H9 (cell line): ENCODE data around the gene FOXB1. TPM values are rescaled to one million over a fixed set of nuclear protein-coding genes. Genes with fewer than 3 reads are reported as not detected.

Source experiments
- DNase-seq: peaks from one replicate; pipeline ENCODE4 v3.0.0-alpha.2; 2017
- H2AFZ ChIP-seq: one replicate; pipeline ENCODE4 v1.6.1; 2013; ENCODE audit warnings: mild to moderate bottlenecking, low read length, control low read depth, moderate library complexity
- H2AK5ac ChIP-seq: 2 replicates; pipeline ENCODE4 v1.6.1; 2013; ENCODE audit warnings: low read length, control low read depth, mixed read lengths; ENCODE audit not compliant: insufficient read length
- H2BK120ac ChIP-seq: one replicate; pipeline ENCODE4 v1.6.1; 2013; ENCODE audit warnings: low read depth, mild to moderate bottlenecking, low read length, control low read depth, inconsistent platforms; ENCODE audit not compliant: poor library complexity, severe bottlenecking
- H2BK12ac ChIP-seq: 2 replicates; pipeline ENCODE4 v1.6.1; 2013; ENCODE audit warnings: low read length, control low read depth, mixed read lengths, low read depth; ENCODE audit not compliant: insufficient read length
- H2BK15ac ChIP-seq: 2 replicates; pipeline ENCODE4 v1.6.1; 2013; ENCODE audit warnings: low read depth, low read length, control low read depth
- H2BK20ac ChIP-seq: one replicate; pipeline ENCODE4 v1.6.1; 2013; ENCODE audit warnings: low read depth, mild to moderate bottlenecking, low read length, control low read depth, inconsistent platforms; ENCODE audit not compliant: poor library complexity, severe bottlenecking
- H2BK5ac ChIP-seq: 2 replicates; pipeline ENCODE4 v1.6.1; 2013; ENCODE audit warnings: low read length, control low read depth, mixed read lengths; ENCODE audit not compliant: insufficient read length
- H3K14ac ChIP-seq: 2 replicates; pipeline ENCODE4 v1.6.1; 2013; ENCODE audit warnings: low read length, control low read depth; ENCODE audit not compliant: insufficient read depth
- H3K18ac ChIP-seq: 2 replicates; pipeline ENCODE4 v1.6.1; 2013; ENCODE audit warnings: low read depth, mild to moderate bottlenecking, mixed read lengths, low read length, control low read depth; ENCODE audit not compliant: insufficient read length
- H3K23ac ChIP-seq: 2 replicates; pipeline ENCODE4 v1.6.1; 2013; ENCODE audit warnings: low read length, control low read depth, mixed read lengths, low read depth; ENCODE audit not compliant: insufficient read length
- H3K23me2 ChIP-seq: 2 replicates; pipeline ENCODE4 v1.6.1; 2013; ENCODE audit warnings: low read depth, mild to moderate bottlenecking, mixed read lengths, low read length, control low read depth; ENCODE audit not compliant: insufficient read length, poor library complexity, severe bottlenecking
- H3K27ac ChIP-seq: 2 replicates; pipeline ENCODE4 v1.5.1; 2013; ENCODE audit warnings: low read length, control low read depth, mixed read lengths, low read depth; ENCODE audit not compliant: insufficient read length
- H3K27me3 ChIP-seq: 2 replicates; pipeline ENCODE4 v1.6.1; 2013; ENCODE audit warnings: low read length, control low read depth, inconsistent platforms; ENCODE audit not compliant: insufficient read depth
- H3K4ac ChIP-seq: 2 replicates; pipeline ENCODE4 v1.6.1; 2013; ENCODE audit warnings: low read depth, mild to moderate bottlenecking, control low read depth, inconsistent platforms, low read length, moderate library complexity
- H3K4me1 ChIP-seq: 2 replicates; pipeline ENCODE4 v1.6.1; 2013; ENCODE audit warnings: low read length, control low read depth, inconsistent platforms; ENCODE audit not compliant: insufficient read depth
- H3K4me2 ChIP-seq: 2 replicates; pipeline ENCODE4 v1.6.1; 2013; ENCODE audit warnings: low read length, control low read depth, mixed read lengths; ENCODE audit not compliant: insufficient read length, insufficient read depth
- H3K56ac ChIP-seq: 2 replicates; pipeline ENCODE4 v1.6.1; 2013; ENCODE audit warnings: low read depth, mild to moderate bottlenecking, mixed read lengths, low read length, control low read depth; ENCODE audit not compliant: insufficient read length
- H3K79me1 ChIP-seq: 2 replicates; pipeline ENCODE4 v1.6.1; 2013; ENCODE audit warnings: low read depth, mild to moderate bottlenecking, moderate library complexity, low read length, control low read depth, inconsistent platforms; ENCODE audit not compliant: insufficient read depth, poor library complexity, severe bottlenecking
- H3K79me2 ChIP-seq: 2 replicates; pipeline ENCODE4 v1.6.1; 2013; ENCODE audit warnings: low read length, control low read depth, inconsistent platforms; ENCODE audit not compliant: insufficient read depth
- H3K9ac ChIP-seq: 2 replicates; pipeline ENCODE4 v1.6.1; 2013; ENCODE audit warnings: low read length, control low read depth, mixed read lengths; ENCODE audit not compliant: insufficient read length; ENCODE audit errors: extremely low read depth
- H3K9me3 ChIP-seq: one replicate; pipeline ENCODE4 v1.6.1; 2013; ENCODE audit warnings: low read depth, low read length, inconsistent platforms; ENCODE audit not compliant: control insufficient read depth
- H3T11ph ChIP-seq: one replicate; pipeline ENCODE4 v1.6.1; 2013; ENCODE audit warnings: mild to moderate bottlenecking, low read length, control low read depth, inconsistent platforms
- H4K20me1 ChIP-seq: one replicate; pipeline ENCODE4 v1.6.1; 2013; ENCODE audit not compliant: control insufficient read depth, insufficient read length, insufficient read depth
- H4K5ac ChIP-seq: 2 replicates; pipeline ENCODE4 v1.6.1; 2013; ENCODE audit warnings: low read depth, mild to moderate bottlenecking, mixed read lengths, low read length, control low read depth; ENCODE audit not compliant: insufficient read length
- H4K8ac ChIP-seq: replicated peaks from 2 replicates; pipeline ENCODE4 v1.6.1; 2013; ENCODE audit warnings: low read length, control low read depth, mixed read lengths, low read depth; ENCODE audit not compliant: insufficient read length
- H4K91ac ChIP-seq: 2 replicates; pipeline ENCODE4 v1.6.1; 2013; ENCODE audit warnings: low read depth, mild to moderate bottlenecking, moderate library complexity, mixed read lengths, low read length, control low read depth; ENCODE audit not compliant: insufficient read length
- H3K27ac Mint-ChIP-seq, 3 experiments: 2 replicates in 2 of 3; 3 replicates in 1 of 3; pipeline ENCODE4 v1.8.0; 2020 to 2021; ENCODE audit warnings: mixed read lengths in 3 of 3, mild to moderate bottlenecking in 1 of 3, moderate library complexity in 1 of 3
- H3K27me3 Mint-ChIP-seq: 2 replicates; pipeline ENCODE4 v1.8.0; 2021; ENCODE audit warnings: low read depth, mild to moderate bottlenecking, moderate library complexity, mixed read lengths
- H3K36me3 Mint-ChIP-seq, 3 experiments: 2 replicates in 2 of 3; 3 replicates in 1 of 3; pipeline ENCODE4 v1.8.0; 2020 to 2021; ENCODE audit warnings: low read depth in 3 of 3, mixed read lengths in 3 of 3; ENCODE audit not compliant: insufficient read depth in 1 of 3
- H3K4me1 Mint-ChIP-seq, 2 experiments: 2 replicates each; pipeline ENCODE4 v1.8.0; 2020; ENCODE audit warnings: mixed read lengths in 2 of 2
- H3K4me3 Mint-ChIP-seq, 2 experiments: 2 replicates in 1 of 2; 3 replicates in 1 of 2; pipeline ENCODE4 v1.8.0; 2020 to 2021; ENCODE audit warnings: mild to moderate bottlenecking in 2 of 2, mixed read lengths in 2 of 2, moderate library complexity in 1 of 2
- H3K9me3 Mint-ChIP-seq, 2 experiments: 2 replicates in 1 of 2; 3 replicates in 1 of 2; pipeline ENCODE4 v1.8.0; 2020; ENCODE audit warnings: mild to moderate bottlenecking in 2 of 2, mixed read lengths in 2 of 2, moderate library complexity in 1 of 2
- CTCF ChIP-seq: fragments of 200-600 bp; sonication (generic); conservative IDR thresholded peaks from 3 replicates; pipeline ENCODE4 v1.8.0; 2021; ENCODE audit warnings: antibody characterized with exemption, mild to moderate bottlenecking
- WGBS: extraction: QIAGEN DNeasy Blood & Tissue Kit; methylation state at CpG from one replicate; pipeline ENCODE4 v1.1.7; 2013; ENCODE audit warnings: missing lambda C conversion rate, low lambda C conversion rate, mixed read lengths; ENCODE audit not compliant: insufficient read length; ENCODE audit errors: extremely low coverage; 5-methylcytosine and 5-hydroxymethylcytosine counted together
- total RNA-seq: library from RNA; stranded (reverse); gene quantifications from 2 replicates; pipeline ENCODE4 v1.2.1, GENCODE V29; 2021

Gene FOXB1
- total RNA-seq, 1 experiment from 2014 or later, result 3.5 TPM

DNA sequence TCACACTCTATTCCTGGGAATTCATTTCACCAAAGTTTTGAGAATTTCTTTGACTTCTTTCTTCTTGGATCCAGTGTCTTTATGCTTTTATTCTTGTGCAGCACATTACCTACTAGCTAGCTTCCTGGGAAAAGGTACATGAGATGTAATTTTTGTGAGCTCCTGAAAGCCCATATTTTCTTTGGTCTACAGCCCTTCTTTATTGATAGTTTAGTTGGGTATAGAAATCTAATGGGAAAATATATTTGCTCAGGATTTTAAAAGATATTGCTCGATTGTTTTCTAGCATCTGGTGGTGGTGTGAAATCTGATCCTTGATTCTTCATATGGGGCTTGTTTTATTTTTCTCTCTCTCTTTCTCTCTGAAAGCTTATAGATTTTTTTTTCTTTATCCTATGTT, 45.8 kb downstream of the FOXB1 start:
- peaks cover 3 to 9% of the 10 kb centered on the region in 2 experiments for H3K4me1 Mint-ChIP-seq
- no peak for TF ChIP-seq CTCF
- H2BK120ac ChIP-seq, result no peak overlapping the region
- H2AFZ ChIP-seq, result no peak overlapping the region
- no peaks in the 10 kb centered on the region; the same call in 1 of the 2 replicates for H3K27me3 Mint-ChIP-seq
- no peak overlapping the region for H3K18ac ChIP-seq
- H4K20me1 ChIP-seq, result no peaks in the 10 kb centered on the region
- no peak overlapping the region for H4K5ac ChIP-seq
- no peak overlapping the region for H3K27ac ChIP-seq
- no peak overlapping the region for H2BK20ac ChIP-seq
- H3K4me1 ChIP-seq, result no peaks in the 10 kb centered on the region
- H3K56ac ChIP-seq, result no peak overlapping the region
- no peak overlapping the region for H3K4ac ChIP-seq
- H4K91ac ChIP-seq, result no peak overlapping the region
- H3K23me2 ChIP-seq, result no peaks in the 10 kb centered on the region
- no peak overlapping the region for H3K4me3 Mint-ChIP-seq
- no peaks in the 10 kb centered on the region for H3K9me3 ChIP-seq
- peaks cover 10 to 20% (median 12%) of the 10 kb centered on the region in 3 experiments; a peak in 6 of 7 replicates for H3K36me3 Mint-ChIP-seq
- H2BK15ac ChIP-seq, result no peak overlapping the region
- no peak overlapping the region for H4K8ac ChIP-seq
- no peaks in the 10 kb centered on the region for H3K27me3 ChIP-seq
- no peak overlapping the region for H3K4me2 ChIP-seq
- H2BK5ac ChIP-seq, result no peak overlapping the region
- WGBS, result no CpG with 5 or more reads among the region's 1 CpG
- no peak overlapping the region for H3T11ph ChIP-seq
- H3K79me2 ChIP-seq, result no peaks in the 10 kb centered on the region
- H3K27ac Mint-ChIP-seq, result no peak overlapping the region
- H3K9me3 Mint-ChIP-seq, result peaks cover 15 to 17% of the 10 kb centered on the region in 2 experiments
- H3K23ac ChIP-seq, result no peak overlapping the region
- H3K14ac ChIP-seq, result no peak overlapping the region
- no peak overlapping the region for H2BK12ac ChIP-seq
- no peak overlapping the region for H3K9ac ChIP-seq
- H3K79me1 ChIP-seq, result no peaks in the 10 kb centered on the region
- H2AK5ac ChIP-seq, result no peak overlapping the region
- no peak for DNase-seq
